GM18526 (cell line): ENCODE measurements around the gene PDIA6.

ENCODE experiments used
- POLR2A ChIP-seq: IDR thresholded peaks from 3 replicates; pipeline ENCODE4 v1.6.1; 2011; ENCODE audit not compliant: insufficient read length; ENCODE audit errors: extremely low read depth

Gene PDIA6

GRCh38 chr2:10812362-10813162 is at the start of gene PDIA6:
PDIA6 (minus strand) TSS chr2:10812785; CDS start chr2:10812696, 89 bp downstream.
- TF ChIP-seq POLR2A: peak; percentile 72

- no peak for TF ChIP-seq POLR2A
Observed at GRCh38 chr2:10862330-10862729, 49.7 kb upstream of the PDIA6 start.

- no peak for TF ChIP-seq POLR2A
Observed at GRCh38 chr2:10861765-10862164, 49.2 kb upstream of the PDIA6 start.

GRCh38 chr2:10860814-10861325 is 48.3 kb upstream of the PDIA6 start:
- no peak for TF ChIP-seq POLR2A

- TF ChIP-seq POLR2A: no peak
Observed at GRCh38 chr2:10860081-10860813, 47.7 kb upstream of the PDIA6 start.

GRCh38 chr2:10859278-10859677 is 46.7 kb upstream of the PDIA6 start:
- TF ChIP-seq POLR2A: no peak

- TF ChIP-seq POLR2A: no peak
Observed at GRCh38 chr2:10848541-10848940, 36.0 kb upstream of the PDIA6 start.

GRCh38 chr2:10847008-10847407 is 34.4 kb upstream of the PDIA6 start:
- no peak for TF ChIP-seq POLR2A

- TF ChIP-seq POLR2A: no peak
Observed at GRCh38 chr2:10846110-10846861, 33.7 kb upstream of the PDIA6 start.

GRCh38 chr2:10845640-10846039 is 33.1 kb upstream of the PDIA6 start:
- TF ChIP-seq POLR2A: no peak

GRCh38 chr2:10844097-10844496 is 31.5 kb upstream of the PDIA6 start:
- TF ChIP-seq POLR2A: no peak

GRCh38 chr2:10842506-10842905 is 29.9 kb upstream of the PDIA6 start:
- TF ChIP-seq POLR2A: no peak

- no peak for TF ChIP-seq POLR2A
Observed at GRCh38 chr2:10841547-10842219, 29.1 kb upstream of the PDIA6 start.

GRCh38 chr2:10839813-10840212 is 27.2 kb upstream of the PDIA6 start:
- TF ChIP-seq POLR2A: no peak

GRCh38 chr2:10838734-10839133 is 26.1 kb upstream of the PDIA6 start:
- no peak for TF ChIP-seq POLR2A
